HCT116 (cell line): Measurements from ENCODE around the gene ASB3. TPM values are rescaled to one million over a fixed set of nuclear protein-coding genes. Genes with fewer than 3 reads are reported as not detected.

ENCODE experiments used
- ATAC-seq: fragments of 200-7000 bp; cut with Tn5 transposase; 2 replicates; pipeline ENCODE4 v1.9.1; 2020; ENCODE audit warnings: mild to moderate bottlenecking, moderate library complexity
- BruUV-seq: library from RNA; stranded (reverse); fragments of 400-500 nt; replicated peaks from 2 replicates; lab custom pipeline; 2021; lab: Mats Ljungman, UMichigan
- CTCF ChIA-PET: fragments of 300-600 bp; sonication (Branson Sonifier 250); formaldehyde crosslinking; loops from one replicate; lab custom pipeline; 2021; ENCODE audit warnings: antibody characterized with exemption; lab: Charles Lee
- POLR2A ChIA-PET: fragments of 300-600, 350-600 bp; sonication (Branson Sonifier 250); formaldehyde crosslinking; loops from one replicate; lab custom pipeline; 2021; ENCODE audit warnings: antibody characterized with exemption; lab: Charles Lee
- RAD21 ChIA-PET, 2 experiments: fragments of 300-600 bp; sonication (Branson Sonifier 250); formaldehyde crosslinking; loops; one replicate each; lab custom pipeline; 2023; ENCODE audit warnings: low total read pairs in 2 of 2; ENCODE audit not compliant: uncharacterized antibody in 2 of 2, unreplicated experiment in 2 of 2, low non-redundant PET in 1 of 2; lab: Charles Lee
- DNase-seq: peaks from one replicate; pipeline ENCODE4 v3.0.0-alpha.2; 2010; ENCODE audit warnings: low read depth, low spot score
- H2AFZ ChIP-seq: fragments of 200-600 bp; shearing (Covaris generic), sonication (generic); 2 replicates; pipeline ENCODE4 v1.6.1; 2017; ENCODE audit warnings: low read depth, mixed run types, mixed read lengths, antibody characterized with exemption, low read length; ENCODE audit not compliant: poor library complexity, severe bottlenecking
- H3K27ac ChIP-seq: 2 replicates; pipeline ENCODE4 v1.5.1; 2012; ENCODE audit warnings: low read depth, low read length
- H3K27me3 ChIP-seq: fragments of 200-600 bp; sonication (generic); 2 replicates; pipeline ENCODE4 v1.6.1; 2016; ENCODE audit warnings: mixed run types, low read length, mixed read lengths; ENCODE audit not compliant: insufficient read depth
- H3K36me3 ChIP-seq, 2 experiments: fragments of 200-500 bp in 1 of 2; fragments of 200-600 bp in 1 of 2; sonication (Bioruptor generic) in 1 of 2; sonication (generic) in 1 of 2; 2 replicates each; pipeline versions ENCODE4 v1.5.1 to v1.6.1; 2014 to 2016; ENCODE audit warnings: low read length in 2 of 2, inconsistent platforms in 1 of 2, mixed read lengths in 1 of 2, mixed run types in 1 of 2; ENCODE audit not compliant: insufficient read depth in 2 of 2, control insufficient read depth in 1 of 2
- H3K4me1 ChIP-seq, 2 experiments: fragments of 200-600 bp in 1 of 2; sonication (generic) in 1 of 2; 2 replicates each; pipeline versions ENCODE4 v1.5.1 to v1.6.1; 2012 to 2017; ENCODE audit warnings: low read length in 2 of 2, inconsistent platforms in 1 of 2, mild to moderate bottlenecking in 1 of 2, mixed read lengths in 1 of 2, mixed run types in 1 of 2, moderate library complexity in 1 of 2; ENCODE audit not compliant: insufficient read depth in 2 of 2, control insufficient read depth in 1 of 2
- H3K4me2 ChIP-seq: fragments of 200-600 bp; sonication (generic); 2 replicates; pipeline ENCODE4 v1.6.1; 2017; ENCODE audit warnings: mixed run types, low read length, mixed read lengths
- H3K4me3 ChIP-seq, 2 experiments: fragments of 200-600 bp in 1 of 2; sonication (generic) in 1 of 2; replicated peaks in 1 of 2; 2 replicates each; pipeline ENCODE4 v1.5.1; 2011 to 2016; ENCODE audit warnings: low read length in 2 of 2, control low read depth in 1 of 2, low read depth in 1 of 2, mild to moderate bottlenecking in 1 of 2, mixed read lengths in 1 of 2, mixed run types in 1 of 2
- H3K79me2 ChIP-seq: fragments of 200-600 bp; sonication (generic); 2 replicates; pipeline ENCODE4 v1.6.1; 2017; ENCODE audit warnings: mild to moderate bottlenecking, mixed run types, low read length, moderate library complexity, mixed read lengths; ENCODE audit not compliant: insufficient read depth
- H3K9ac ChIP-seq: fragments of 200-600 bp; sonication (generic); 2 replicates; pipeline ENCODE4 v1.6.1; 2016; ENCODE audit warnings: low read length, mixed read lengths
- H3K9me2 ChIP-seq: fragments of 200-600 bp; sonication (generic), shearing (Covaris generic); 2 replicates; pipeline ENCODE4 v1.6.1; 2017; ENCODE audit warnings: mixed run types, mild to moderate bottlenecking, moderate library complexity; ENCODE audit not compliant: insufficient read depth
- H3K9me3 ChIP-seq, 2 experiments: fragments of 200-500 bp in 1 of 2; fragments of 200-600 bp in 1 of 2; sonication (Bioruptor generic) in 1 of 2; sonication (generic) in 1 of 2; 2 replicates each; pipeline ENCODE4 v1.6.1; 2014 to 2017; ENCODE audit warnings: low read length in 2 of 2, mixed read lengths in 2 of 2, inconsistent platforms in 1 of 2, low read depth in 1 of 2, mild to moderate bottlenecking in 1 of 2, mixed run types in 1 of 2, moderate library complexity in 1 of 2; ENCODE audit not compliant: control insufficient read depth in 1 of 2, insufficient read depth in 1 of 2
- H4K20me1 ChIP-seq: fragments of 200-600 bp; sonication (generic), shearing (Covaris generic); 2 replicates; pipeline ENCODE4 v1.6.1; 2017; ENCODE audit warnings: mixed run types, mild to moderate bottlenecking, moderate library complexity; ENCODE audit not compliant: insufficient read depth
- CBX3 ChIP-seq: IDR thresholded peaks from 2 replicates; pipeline ENCODE4 v1.6.1; 2012; ENCODE audit warnings: low read depth
- CEBPB ChIP-seq: IDR thresholded peaks from 2 replicates; pipeline ENCODE4 v1.6.1; 2012; ENCODE audit warnings: low read depth
- EGR1 ChIP-seq: IDR thresholded peaks from 2 replicates; pipeline ENCODE4 v1.6.1; 2012; ENCODE audit warnings: low read depth
- EZH2 ChIP-seq: fragments of 200-600 bp; sonication (generic); IDR thresholded peaks from 2 replicates; pipeline ENCODE4 v1.6.1; 2017; ENCODE audit warnings: antibody characterized with exemption, mixed run types
- FOSL1 ChIP-seq: IDR thresholded peaks from 2 replicates; pipeline ENCODE4 v1.6.1; 2012; ENCODE audit warnings: low read depth
- JUND ChIP-seq: IDR thresholded peaks from 2 replicates; pipeline ENCODE4 v1.6.1; 2012
- POLR2A ChIP-seq: IDR thresholded peaks from 2 replicates; pipeline ENCODE4 v1.7.0; 2011; ENCODE audit warnings: borderline replicate concordance; ENCODE audit not compliant: insufficient read depth, insufficient read length; ENCODE audit errors: extremely low read depth
- POLR2AphosphoS5 ChIP-seq: IDR thresholded peaks from 2 replicates; pipeline ENCODE4 v1.6.1; 2011; ENCODE audit warnings: mild to moderate bottlenecking, low read depth, low read length, moderate library complexity
- SRF ChIP-seq: IDR thresholded peaks from 2 replicates; pipeline ENCODE4 v1.6.1; 2012; ENCODE audit warnings: low read depth
- ZFX ChIP-seq: fragments of 450-650 bp; IDR thresholded peaks from 2 replicates; pipeline ENCODE4 v1.6.1; 2017
- intact Hi-C: fragments of 100-400 bp; cut with micrococcal nuclease; formaldehyde crosslinking; loops from 2 replicates; pipeline ENCODE4 v1.10.0; 2022
- total RNA-seq: library from RNA; stranded (reverse); gene quantifications from one replicate; pipeline ENCODE4 v1.2.1, GENCODE V29; 2021; ENCODE audit not compliant: unreplicated experiment
- TF ChIP-seq, protein P1 (sequence below): IDR thresholded peaks from 2 replicates; pipeline ENCODE4 v1.6.1; 2012
- TF ChIP-seq, protein P2 (sequence below): IDR thresholded peaks from 2 replicates; pipeline ENCODE4 v1.6.1; 2012; ENCODE audit warnings: low read depth
- TF ChIP-seq, protein P3 (sequence below): IDR thresholded peaks from 2 replicates; pipeline ENCODE4 v1.6.1; 2012

Gene ASB3
- total RNA-seq, 1 experiment from 2014 or later, result 17.3 TPM

DNA sequence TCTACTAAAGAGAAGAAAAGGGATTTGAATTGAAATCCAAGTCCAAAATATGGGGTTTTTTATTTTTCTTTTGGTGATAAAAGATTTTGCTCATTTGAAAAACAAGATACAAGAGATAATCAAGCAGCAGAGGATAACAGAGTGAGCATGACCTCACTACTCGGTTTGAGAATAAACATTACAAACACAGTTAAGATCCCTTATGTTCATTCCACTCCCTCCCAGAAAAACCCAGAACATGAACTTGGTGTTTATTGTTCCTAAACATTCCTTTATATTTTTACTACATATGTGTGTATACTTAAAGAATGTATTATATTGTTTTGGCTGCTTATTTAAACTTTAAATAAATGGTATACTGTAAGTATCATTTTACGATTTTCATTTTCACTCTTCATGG lies 165.8 kb downstream of the ASB3 start:
- no peaks in the 10 kb centered on the region for H3K36me3 ChIP-seq
- RAD21 ChIA-PET, result no interaction called here
- intact Hi-C loops, result no loop called here
- H2AFZ ChIP-seq, result no peak overlapping the region
- POLR2A ChIA-PET, result no interaction called here
- no peaks in the 10 kb centered on the region for H3K9me3 ChIP-seq
- BruUV-seq, result no TSS peak
- H3K79me2 ChIP-seq, result no peaks in the 10 kb centered on the region
- peaks cover 0 to 6% of the 10 kb centered on the region in 2 experiments; a peak in 2 of 4 replicates for H3K4me1 ChIP-seq
- no peak overlapping the region for H3K9ac ChIP-seq
- no peaks in the 10 kb centered on the region for H3K27me3 ChIP-seq
- CTCF ChIA-PET, result no interaction called here
- ATAC-seq, result no peak
- no peak overlapping the region for H3K4me2 ChIP-seq
- DNase-seq, result no peak
- H3K4me3 ChIP-seq, result no peak overlapping the region
- no peak overlapping the region for H3K27ac ChIP-seq
- H4K20me1 ChIP-seq, result no peaks in the 10 kb centered on the region
- TF ChIP-seq ZFX, result no peak
- TF ChIP-seq, protein P1, sequence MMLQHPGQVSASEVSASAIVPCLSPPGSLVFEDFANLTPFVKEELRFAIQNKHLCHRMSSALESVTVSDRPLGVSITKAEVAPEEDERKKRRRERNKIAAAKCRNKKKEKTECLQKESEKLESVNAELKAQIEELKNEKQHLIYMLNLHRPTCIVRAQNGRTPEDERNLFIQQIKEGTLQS, result no peak
- TF ChIP-seq EGR1, result no peak
- TF ChIP-seq CBX3, result no peak
- TF ChIP-seq POLR2A, result no peak
- TF ChIP-seq, protein P2, sequence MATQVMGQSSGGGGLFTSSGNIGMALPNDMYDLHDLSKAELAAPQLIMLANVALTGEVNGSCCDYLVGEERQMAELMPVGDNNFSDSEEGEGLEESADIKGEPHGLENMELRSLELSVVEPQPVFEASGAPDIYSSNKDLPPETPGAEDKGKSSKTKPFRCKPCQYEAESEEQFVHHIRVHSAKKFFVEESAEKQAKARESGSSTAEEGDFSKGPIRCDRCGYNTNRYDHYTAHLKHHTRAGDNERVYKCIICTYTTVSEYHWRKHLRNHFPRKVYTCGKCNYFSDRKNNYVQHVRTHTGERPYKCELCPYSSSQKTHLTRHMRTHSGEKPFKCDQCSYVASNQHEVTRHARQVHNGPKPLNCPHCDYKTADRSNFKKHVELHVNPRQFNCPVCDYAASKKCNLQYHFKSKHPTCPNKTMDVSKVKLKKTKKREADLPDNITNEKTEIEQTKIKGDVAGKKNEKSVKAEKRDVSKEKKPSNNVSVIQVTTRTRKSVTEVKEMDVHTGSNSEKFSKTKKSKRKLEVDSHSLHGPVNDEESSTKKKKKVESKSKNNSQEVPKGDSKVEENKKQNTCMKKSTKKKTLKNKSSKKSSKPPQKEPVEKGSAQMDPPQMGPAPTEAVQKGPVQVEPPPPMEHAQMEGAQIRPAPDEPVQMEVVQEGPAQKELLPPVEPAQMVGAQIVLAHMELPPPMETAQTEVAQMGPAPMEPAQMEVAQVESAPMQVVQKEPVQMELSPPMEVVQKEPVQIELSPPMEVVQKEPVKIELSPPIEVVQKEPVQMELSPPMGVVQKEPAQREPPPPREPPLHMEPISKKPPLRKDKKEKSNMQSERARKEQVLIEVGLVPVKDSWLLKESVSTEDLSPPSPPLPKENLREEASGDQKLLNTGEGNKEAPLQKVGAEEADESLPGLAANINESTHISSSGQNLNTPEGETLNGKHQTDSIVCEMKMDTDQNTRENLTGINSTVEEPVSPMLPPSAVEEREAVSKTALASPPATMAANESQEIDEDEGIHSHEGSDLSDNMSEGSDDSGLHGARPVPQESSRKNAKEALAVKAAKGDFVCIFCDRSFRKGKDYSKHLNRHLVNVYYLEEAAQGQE, result no peak
- TF ChIP-seq FOSL1, result no peak
- TF ChIP-seq SRF, result no peak
- no peak for TF ChIP-seq EZH2
- TF ChIP-seq, protein P3, sequence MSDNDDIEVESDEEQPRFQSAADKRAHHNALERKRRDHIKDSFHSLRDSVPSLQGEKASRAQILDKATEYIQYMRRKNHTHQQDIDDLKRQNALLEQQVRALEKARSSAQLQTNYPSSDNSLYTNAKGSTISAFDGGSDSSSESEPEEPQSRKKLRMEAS, result no peak
- no peak for TF ChIP-seq CEBPB
- no peak for TF ChIP-seq POLR2AphosphoS5
- no peak for TF ChIP-seq JUND
- H3K9me2 ChIP-seq, result no peaks in the 10 kb centered on the region

Other genes with a start within 250 kb of the ASB3 start
- gene CHAC2, start 19.1 kb downstream of the ASB3 start, total RNA-seq, result 8.4 TPM
- 26.9 TPM for gene ERLEC1, start 91 bp upstream of the ASB3 start, total RNA-seq
- 1.2 TPM for gene GPR75, start 73.0 kb upstream of the ASB3 start, total RNA-seq
- gene PSME4, start 184.0 kb upstream of the ASB3 start, total RNA-seq, result 53.2 TPM